WI38 (cell line): Measurements from ENCODE around the gene DSTN.
"Not testable (repeated sequence)": the region's sequence is repeated elsewhere in the genome, so short reads cannot be mapped to it uniquely, and the experiment has no call there.

Source experiments
- H3K4me3 ChIP-seq: 2 replicates; pipeline ENCODE4 v1.5.1; 2011; ENCODE audit warnings: low read depth, mild to moderate bottlenecking, control low read depth, low read length
- CTCF ChIP-seq: IDR thresholded peaks from 2 replicates; pipeline ENCODE4 v1.5.1; 2012; ENCODE audit warnings: low read depth, mild to moderate bottlenecking, control low read depth, low read length

The DSTN gene

GRCh38 chr20:17655286-17655651, 85.4 kb downstream of the DSTN start:
- TF ChIP-seq CTCF, result no peak
- no peak overlapping the region for H3K4me3 ChIP-seq

- TF ChIP-seq CTCF, result no peak
These were observed 86.1 kb downstream of the DSTN start for GRCh38 chr20:17655865-17656479.

GRCh38 chr20:17657079-17657825, 87.4 kb downstream of the DSTN start:
- H3K4me3 ChIP-seq, result no peak overlapping the region
- TF ChIP-seq CTCF, result no peak

More at GRCh38 chr20:17655865-17656479, 86.1 kb downstream of the DSTN start:
- no peak overlapping the region for H3K4me3 ChIP-seq

DNA sequence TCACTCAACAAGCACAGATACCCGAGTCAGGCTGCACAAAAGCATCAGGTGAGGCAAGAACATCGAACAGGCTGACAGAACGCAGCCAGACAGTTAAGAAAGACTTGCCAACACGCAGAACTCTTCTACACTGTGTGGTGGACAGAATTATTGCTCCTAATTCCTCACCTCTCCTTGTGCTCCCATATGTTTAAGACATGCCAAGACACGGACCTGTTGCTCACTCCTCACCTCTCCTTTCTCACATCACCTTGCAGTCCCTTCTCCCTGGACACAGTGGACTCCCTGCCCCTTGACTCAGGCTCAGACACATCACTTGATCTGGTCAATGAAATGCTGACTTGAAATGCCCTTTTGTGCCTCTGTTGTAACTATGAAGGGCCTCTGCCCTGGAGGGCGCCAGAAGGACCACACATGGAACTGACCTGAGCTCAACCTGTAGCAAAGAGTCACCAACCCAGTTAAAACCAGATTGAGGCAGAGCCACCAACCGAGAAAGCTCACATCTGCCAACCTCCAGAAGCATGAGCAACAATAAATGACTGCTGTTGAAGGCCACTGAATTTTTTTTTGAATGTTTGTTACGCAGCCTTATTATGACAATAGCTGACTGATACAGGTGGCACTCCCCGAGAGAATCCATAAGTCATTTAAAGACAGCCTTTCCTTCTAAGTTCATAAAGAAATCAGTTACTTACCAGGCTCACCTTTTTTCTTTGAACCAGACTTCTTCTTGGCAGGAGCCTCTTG, 88.2 kb downstream of the DSTN start:
- no peak for TF ChIP-seq CTCF
- no peak overlapping the region for H3K4me3 ChIP-seq

DNA sequence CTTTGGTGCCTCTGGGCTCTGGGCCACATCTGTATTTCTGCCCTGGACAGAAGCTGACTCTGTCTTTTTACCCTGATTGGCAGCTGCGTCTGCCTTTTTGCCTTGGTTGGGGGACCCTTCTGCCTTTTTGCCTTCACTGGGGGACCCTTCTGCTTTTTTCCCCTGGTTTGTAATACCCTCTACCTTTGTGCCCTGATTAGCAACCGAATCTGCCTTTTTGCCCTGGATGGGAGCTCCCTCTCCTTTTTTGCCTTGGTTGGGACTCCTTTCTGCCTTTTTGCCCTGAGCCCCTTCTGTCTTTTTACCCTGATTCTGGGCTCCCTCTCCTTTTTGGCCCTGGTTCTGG, 88.7 kb downstream of the DSTN start:
- TF ChIP-seq CTCF, result no peak
- no peak overlapping the region for H3K4me3 ChIP-seq

DNA sequence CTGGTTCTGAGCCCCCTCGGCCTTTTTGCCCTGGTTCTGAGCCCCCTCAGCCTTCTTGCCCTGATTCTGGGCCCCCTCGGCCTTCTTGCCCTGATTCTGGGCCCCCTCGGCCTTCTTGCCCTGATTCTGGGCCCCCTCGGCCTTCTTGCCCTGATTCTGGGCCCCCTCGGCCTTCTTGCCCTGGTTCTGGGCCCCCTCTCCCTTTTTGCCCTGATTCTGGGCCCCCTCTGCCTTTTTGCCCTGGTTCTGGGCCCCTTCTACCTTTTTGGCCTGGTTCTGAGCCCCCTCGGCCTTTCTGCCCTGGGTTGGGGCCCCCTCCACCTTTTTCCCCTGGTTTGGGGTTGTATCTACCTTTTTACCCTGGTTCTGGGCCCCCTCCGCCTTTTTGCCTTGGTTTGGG, 89.5 kb downstream of the DSTN start:
- not testable (repeated sequence) for H3K4me3 ChIP-seq
